Calu3 (cell line): Measurements from ENCODE around the gene FRMD1. TPM values are rescaled to one million over a fixed set of nuclear protein-coding genes. Genes with fewer than 3 reads are reported as not detected.

ENCODE experiments used
- BruUV-seq: library from RNA; stranded (reverse); fragments of 400-500 nt; replicated peaks from 2 replicates; lab custom pipeline; 2021; lab: Mats Ljungman, UMichigan
- CTCF ChIA-PET: fragments of 300-600 bp; sonication (Branson Sonifier 250); formaldehyde crosslinking; loops from one replicate; lab custom pipeline; 2022; ENCODE audit warnings: antibody characterized with exemption; lab: Charles Lee
- DNase-seq: peaks from one replicate; pipeline ENCODE4 v3.0.0; 2022
- H3K27ac Mint-ChIP-seq: one replicate; pipeline ENCODE4 v1.8.0; 2022; ENCODE audit warnings: mixed read lengths; ENCODE audit not compliant: unreplicated experiment
- H3K27me3 Mint-ChIP-seq: one replicate; pipeline ENCODE4 v1.8.0; 2022; ENCODE audit warnings: mixed read lengths; ENCODE audit not compliant: unreplicated experiment
- H3K36me3 Mint-ChIP-seq: one replicate; pipeline ENCODE4 v1.8.0; 2022; ENCODE audit warnings: mild to moderate bottlenecking, moderate library complexity, mixed read lengths; ENCODE audit not compliant: insufficient read depth, unreplicated experiment
- H3K4me1 Mint-ChIP-seq: one replicate; pipeline ENCODE4 v1.8.0; 2022; ENCODE audit warnings: mild to moderate bottlenecking, low read depth, mixed read lengths; ENCODE audit not compliant: unreplicated experiment
- H3K4me3 Mint-ChIP-seq: one replicate; pipeline ENCODE4 v1.8.0; 2022; ENCODE audit warnings: mild to moderate bottlenecking, low read depth, moderate library complexity, mixed read lengths; ENCODE audit not compliant: unreplicated experiment
- H3K9me3 Mint-ChIP-seq: one replicate; pipeline ENCODE4 v1.8.0; 2022; ENCODE audit warnings: low read depth, mixed read lengths; ENCODE audit not compliant: unreplicated experiment
- intact Hi-C: fragments of 100-400 bp; cut with micrococcal nuclease; formaldehyde crosslinking; loops from one replicate; pipeline ENCODE4 v1.10.0; 2022; ENCODE audit not compliant: unreplicated experiment
- total RNA-seq: library from RNA; stranded (reverse); gene quantifications from 2 replicates; pipeline ENCODE4 v1.2.3, GENCODE V29; 2022
- TF ChIP-seq, protein P1 (sequence below): fragments of 200-600 bp; IDR thresholded peaks from one replicate; pipeline ENCODE4 v1.8.0; 2022; ENCODE audit warnings: antibody characterized with exemption; ENCODE audit not compliant: unreplicated experiment

Gene FRMD1
- total RNA-seq, 1 experiment from 2014 or later = not detected

DNA sequence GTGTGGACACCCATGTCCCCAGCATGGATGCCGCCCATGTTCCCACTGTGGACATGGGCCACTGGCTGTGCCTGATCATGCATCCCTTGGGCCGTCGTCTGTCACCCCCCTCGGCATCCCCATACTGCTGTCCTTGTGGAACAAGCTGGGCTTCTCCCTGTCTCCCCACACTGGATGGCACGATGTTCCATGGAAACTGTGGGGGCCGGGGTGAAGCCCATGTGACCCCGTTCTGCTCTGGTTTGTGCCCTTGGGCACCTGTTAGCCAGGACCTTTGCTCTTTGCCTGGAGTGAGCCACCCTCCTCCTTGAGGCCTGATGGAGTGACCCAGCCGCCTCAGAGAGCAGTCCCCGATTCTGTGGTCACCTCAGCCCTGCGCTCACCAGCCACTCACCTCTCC, 7.6 kb upstream of the FRMD1 start:
- TF ChIP-seq, protein P1, sequence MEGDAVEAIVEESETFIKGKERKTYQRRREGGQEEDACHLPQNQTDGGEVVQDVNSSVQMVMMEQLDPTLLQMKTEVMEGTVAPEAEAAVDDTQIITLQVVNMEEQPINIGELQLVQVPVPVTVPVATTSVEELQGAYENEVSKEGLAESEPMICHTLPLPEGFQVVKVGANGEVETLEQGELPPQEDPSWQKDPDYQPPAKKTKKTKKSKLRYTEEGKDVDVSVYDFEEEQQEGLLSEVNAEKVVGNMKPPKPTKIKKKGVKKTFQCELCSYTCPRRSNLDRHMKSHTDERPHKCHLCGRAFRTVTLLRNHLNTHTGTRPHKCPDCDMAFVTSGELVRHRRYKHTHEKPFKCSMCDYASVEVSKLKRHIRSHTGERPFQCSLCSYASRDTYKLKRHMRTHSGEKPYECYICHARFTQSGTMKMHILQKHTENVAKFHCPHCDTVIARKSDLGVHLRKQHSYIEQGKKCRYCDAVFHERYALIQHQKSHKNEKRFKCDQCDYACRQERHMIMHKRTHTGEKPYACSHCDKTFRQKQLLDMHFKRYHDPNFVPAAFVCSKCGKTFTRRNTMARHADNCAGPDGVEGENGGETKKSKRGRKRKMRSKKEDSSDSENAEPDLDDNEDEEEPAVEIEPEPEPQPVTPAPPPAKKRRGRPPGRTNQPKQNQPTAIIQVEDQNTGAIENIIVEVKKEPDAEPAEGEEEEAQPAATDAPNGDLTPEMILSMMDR = no peak
- peaks cover 90% of the 10 kb centered on the region for H3K27me3 Mint-ChIP-seq
- H3K4me1 Mint-ChIP-seq = no peaks in the 10 kb centered on the region
- CTCF ChIA-PET = no interaction called here
- H3K36me3 Mint-ChIP-seq = no peaks in the 10 kb centered on the region
- no TSS peak for BruUV-seq
- no peaks in the 10 kb centered on the region for H3K9me3 Mint-ChIP-seq
- no peak overlapping the region for H3K27ac Mint-ChIP-seq
- intact Hi-C loops = no loop called here
- no peak for DNase-seq
- H3K4me3 Mint-ChIP-seq = no peak overlapping the region

DNA sequence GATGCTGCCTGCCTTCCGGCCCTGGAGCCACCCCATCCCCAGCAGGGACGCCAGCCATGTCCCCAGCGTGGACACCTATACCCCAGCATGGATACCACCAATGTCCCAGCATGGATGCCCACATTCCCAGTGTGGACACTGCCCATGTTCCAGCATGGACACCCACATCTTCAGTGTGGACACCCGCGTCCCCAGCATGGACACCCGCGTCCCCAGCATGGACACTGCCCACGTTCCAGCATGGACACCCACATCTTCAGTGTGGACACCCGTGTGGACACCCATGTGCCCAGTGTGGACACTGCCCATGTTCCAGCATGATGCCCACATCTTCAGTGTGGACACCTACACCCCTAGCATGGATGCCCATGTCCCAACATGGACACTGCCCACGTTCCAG, 7.1 kb upstream of the FRMD1 start:
- no TSS peak for BruUV-seq
- intact Hi-C loops = no loop called here
- Mint-ChIP-seq H3K4me1 (no peaks in the 10 kb centered on the region), H3K27me3 (peaks cover 90% of the 10 kb centered on the region), H3K27ac (no peak overlapping the region), H3K36me3 (no peaks in the 10 kb centered on the region), H3K9me3 (no peaks in the 10 kb centered on the region), H3K4me3 (no peak overlapping the region)
- TF ChIP-seq, protein P1 = no peak
- CTCF ChIA-PET = no interaction called here
- DNase-seq = no peak

DNA sequence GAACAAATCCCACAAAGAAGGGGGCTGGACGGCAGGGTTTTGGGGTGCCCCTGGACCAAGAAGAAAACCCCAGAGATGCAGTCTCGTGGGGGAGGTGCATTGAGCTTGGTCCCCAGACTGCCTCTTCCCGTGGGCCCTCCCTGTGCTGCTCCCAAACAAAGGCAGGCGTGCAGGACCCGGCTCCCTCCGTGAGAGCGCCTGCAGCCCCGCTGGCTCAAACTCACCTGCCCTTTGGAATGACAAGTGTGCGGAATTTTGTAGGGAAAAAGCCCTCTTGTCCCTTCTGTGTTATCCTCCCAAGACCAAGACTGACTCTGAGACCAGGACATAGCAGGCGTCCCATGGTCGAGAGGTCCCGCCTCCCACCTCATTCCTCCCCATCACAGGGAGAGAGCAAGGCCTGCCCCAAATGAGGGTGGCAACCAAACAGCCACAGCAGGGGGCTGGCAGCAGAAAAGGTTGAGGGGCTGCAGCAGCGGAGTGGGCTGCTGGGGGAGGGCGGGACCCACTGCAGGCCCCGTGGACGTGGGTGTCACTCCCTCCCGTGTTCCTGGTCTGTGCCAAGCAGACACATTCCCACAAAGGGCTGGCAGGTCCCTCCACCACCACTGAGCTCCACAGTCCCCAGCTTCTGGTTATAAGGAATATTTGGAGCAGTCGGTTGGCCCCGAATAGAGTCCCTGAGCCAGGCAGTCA, 5.6 kb upstream of the FRMD1 start:
- H3K4me1 Mint-ChIP-seq = no peaks in the 10 kb centered on the region
- no peak for DNase-seq
- no peak overlapping the region for H3K4me3 Mint-ChIP-seq
- CTCF ChIA-PET = no interaction called here
- H3K27me3 Mint-ChIP-seq = peaks cover 90% of the 10 kb centered on the region
- no peak overlapping the region for H3K27ac Mint-ChIP-seq
- intact Hi-C loops = no loop called here
- BruUV-seq = no TSS peak
- no peaks in the 10 kb centered on the region for H3K36me3 Mint-ChIP-seq
- H3K9me3 Mint-ChIP-seq = no peaks in the 10 kb centered on the region
- TF ChIP-seq, protein P1 = no peak

GRCh38 chr6:168083514-168083885, 4.5 kb upstream of the FRMD1 start:
- Mint-ChIP-seq H3K27ac (no peak overlapping the region), H3K36me3 (no peaks in the 10 kb centered on the region), H3K27me3 (peaks cover 90% of the 10 kb centered on the region), H3K4me1 (no peaks in the 10 kb centered on the region), H3K9me3 (no peaks in the 10 kb centered on the region), H3K4me3 (no peak overlapping the region)
- DNase-seq = no peak
- BruUV-seq = no TSS peak
- intact Hi-C loops = no loop called here
- TF ChIP-seq, protein P1 = no peak
- CTCF ChIA-PET = no interaction called here
